ENCODE measurements around the gene MAP2K2. TPM values are rescaled to one million over a fixed set of nuclear protein-coding genes. Genes with fewer than 3 reads are reported as not detected.

MAP2K2 gene
- total RNA-seq, 4 donors from 2014 or later, result 101 to 207 (median 138) TPM

DNA sequence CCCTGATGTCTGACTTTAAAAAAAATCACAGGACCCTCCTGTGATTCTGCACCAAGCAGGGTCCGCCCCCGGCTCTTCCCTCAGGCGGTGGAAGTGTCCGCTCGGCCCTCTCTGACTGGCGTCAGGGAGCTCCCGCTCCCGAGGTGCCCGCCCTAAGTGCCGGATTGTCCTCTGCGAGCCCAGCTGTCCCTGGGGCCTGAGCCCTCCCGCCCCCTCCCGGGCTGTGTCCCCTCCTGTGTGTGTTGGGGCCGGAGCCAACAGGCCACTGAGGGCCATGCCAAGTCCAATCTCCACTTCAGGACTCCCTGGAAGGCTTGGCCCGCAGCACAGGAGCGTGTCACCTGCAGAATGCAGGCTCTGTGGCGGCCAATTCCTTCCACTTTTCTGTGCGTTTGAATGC is 25.4 kb downstream of the MAP2K2 start:
- in situ Hi-C loops (cut with MboI; ENCODE audit: low sequenced_read_pairs in 4 of 4) (no loop called here), intact Hi-C loops (cut with DNase I; ENCODE audit: low total_unique reads) (no loop called here)
- Histone ChIP-seq H3K27me3 (no peaks in the 10 kb centered on the region), H3K4me3 (no peak overlapping the region), H3K9me3 (no peaks in the 10 kb centered on the region), H3K36me3 (peaks cover 0 to 60% of the 10 kb centered on the region in 2 donors), H3K27ac (peak overlapping the region in 3 of 4 donors; percentile 17 to 57 (median 32)), H3K4me1 (peaks cover 4 to 15% of the 10 kb centered on the region in 2 donors)
- DNase-seq (peak in 1 of 2 donors; percentile 76), ATAC-seq (peak in 1 of 2 donors; percentile 75)
- TF ChIP-seq, protein P1, sequence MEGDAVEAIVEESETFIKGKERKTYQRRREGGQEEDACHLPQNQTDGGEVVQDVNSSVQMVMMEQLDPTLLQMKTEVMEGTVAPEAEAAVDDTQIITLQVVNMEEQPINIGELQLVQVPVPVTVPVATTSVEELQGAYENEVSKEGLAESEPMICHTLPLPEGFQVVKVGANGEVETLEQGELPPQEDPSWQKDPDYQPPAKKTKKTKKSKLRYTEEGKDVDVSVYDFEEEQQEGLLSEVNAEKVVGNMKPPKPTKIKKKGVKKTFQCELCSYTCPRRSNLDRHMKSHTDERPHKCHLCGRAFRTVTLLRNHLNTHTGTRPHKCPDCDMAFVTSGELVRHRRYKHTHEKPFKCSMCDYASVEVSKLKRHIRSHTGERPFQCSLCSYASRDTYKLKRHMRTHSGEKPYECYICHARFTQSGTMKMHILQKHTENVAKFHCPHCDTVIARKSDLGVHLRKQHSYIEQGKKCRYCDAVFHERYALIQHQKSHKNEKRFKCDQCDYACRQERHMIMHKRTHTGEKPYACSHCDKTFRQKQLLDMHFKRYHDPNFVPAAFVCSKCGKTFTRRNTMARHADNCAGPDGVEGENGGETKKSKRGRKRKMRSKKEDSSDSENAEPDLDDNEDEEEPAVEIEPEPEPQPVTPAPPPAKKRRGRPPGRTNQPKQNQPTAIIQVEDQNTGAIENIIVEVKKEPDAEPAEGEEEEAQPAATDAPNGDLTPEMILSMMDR (IDR thresholded peaks at IDR 0.05 in 4 of 5, conservative IDR thresholded peaks at IDR 0.05 in 1 of 5), result no peak
- no peak for TF ChIP-seq POLR2A (IDR thresholded peaks at IDR 0.05)

DNA sequence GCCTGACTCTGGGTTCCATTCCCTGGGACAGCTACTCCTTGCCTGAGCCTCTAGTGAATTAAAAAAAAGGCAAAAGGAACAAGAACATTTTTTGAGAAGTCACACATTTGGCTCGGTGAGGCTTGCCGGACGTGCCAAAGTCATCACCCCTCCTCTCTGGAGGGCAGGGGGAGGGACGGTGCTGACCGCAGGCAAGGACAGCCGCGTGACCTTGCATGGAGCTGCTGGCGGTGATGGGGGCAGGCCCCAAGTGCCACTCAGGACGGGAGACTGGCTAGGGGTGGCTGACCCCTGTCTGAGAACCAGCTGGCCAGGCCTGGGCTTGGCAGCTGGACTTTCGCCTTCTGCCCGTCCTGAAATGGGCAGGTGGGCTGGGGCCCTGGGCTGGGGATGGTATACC is 26.4 kb downstream of the MAP2K2 start:
- H3K4me1 ChIP-seq, result peaks cover 4 to 15% of the 10 kb centered on the region in 2 donors
- H3K27ac ChIP-seq, result peak overlapping the region; percentile 17 to 57 (median 34)
- no peaks in the 10 kb centered on the region for H3K27me3 ChIP-seq
- in situ Hi-C loops (cut with MboI; ENCODE audit: low sequenced_read_pairs in 4 of 4), result no loop called here
- peaks cover 0 to 64% of the 10 kb centered on the region in 2 donors for H3K36me3 ChIP-seq
- intact Hi-C loops (cut with DNase I; ENCODE audit: low total_unique reads), result no loop called here
- no peaks in the 10 kb centered on the region for H3K9me3 ChIP-seq
- no peak overlapping the region for H3K4me3 ChIP-seq
- DNase-seq (peak in 1 of 2 donors; percentile 44), ATAC-seq (peak in 1 of 2 donors; percentile 23)
- TF ChIP-seq POLR2A (IDR thresholded peaks at IDR 0.05), result no peak
- TF ChIP-seq, protein P1 (IDR thresholded peaks at IDR 0.05 in 4 of 5, conservative IDR thresholded peaks at IDR 0.05 in 1 of 5), result no peak

DNA sequence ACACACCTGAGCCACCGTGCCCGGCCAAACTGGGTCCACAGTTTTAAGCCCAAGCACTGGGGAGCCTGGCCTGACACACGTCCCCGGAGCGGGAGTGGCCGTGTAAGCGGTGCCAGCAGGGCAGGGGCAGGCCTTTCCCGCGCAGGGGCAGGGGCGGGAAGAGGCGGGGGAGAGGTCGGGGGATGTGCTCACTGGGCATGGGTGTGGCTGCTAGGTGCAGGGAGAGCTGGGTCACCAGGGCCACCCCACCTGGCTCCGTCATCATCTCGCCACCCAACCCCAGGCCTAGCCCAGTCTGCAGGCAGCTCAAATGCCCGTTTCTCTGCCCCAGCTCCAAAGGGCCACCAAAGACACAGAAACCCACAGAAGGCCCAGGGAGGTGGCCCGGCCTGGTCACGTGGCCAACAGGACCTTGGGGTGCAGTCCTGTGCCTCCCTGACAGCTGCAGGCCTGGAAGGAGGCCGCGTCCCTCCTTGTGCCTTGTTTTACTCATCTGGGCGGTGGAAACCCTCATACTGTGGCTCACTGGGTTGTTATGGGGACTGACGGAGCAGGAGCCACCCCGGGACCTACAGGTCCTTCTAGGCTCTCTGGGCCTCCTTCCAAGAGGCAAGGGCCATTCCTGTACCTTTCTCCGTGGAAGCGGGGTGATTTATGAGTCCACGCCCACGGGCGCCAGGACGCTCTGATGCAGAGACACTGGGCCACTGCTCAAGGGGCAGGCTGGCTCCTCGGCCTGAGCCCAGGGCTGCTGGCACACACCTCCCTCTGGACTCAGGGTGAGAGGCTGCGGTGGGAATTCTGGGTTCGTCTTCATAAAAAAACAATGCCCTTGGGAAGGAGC is 27.7 kb downstream of the MAP2K2 start:
- Histone ChIP-seq H3K4me1 (peaks cover 4 to 15% of the 10 kb centered on the region in 2 donors), H3K27me3 (no peaks in the 10 kb centered on the region), H3K9me3 (no peaks in the 10 kb centered on the region), H3K36me3 (peaks cover 0 to 53% of the 10 kb centered on the region in 2 donors), H3K4me3 (no peak overlapping the region), H3K27ac (no peak overlapping the region)
- TF ChIP-seq POLR2A (IDR thresholded peaks at IDR 0.05), result no peak
- TF ChIP-seq, protein P1 (IDR thresholded peaks at IDR 0.05 in 4 of 5, conservative IDR thresholded peaks at IDR 0.05 in 1 of 5), result no peak
- ATAC-seq (no peak), DNase-seq (no peak)
- intact Hi-C loops (cut with DNase I; ENCODE audit: low total_unique reads) (no loop called here), in situ Hi-C loops (cut with MboI; ENCODE audit: low sequenced_read_pairs in 4 of 4) (no loop called here)

DNA sequence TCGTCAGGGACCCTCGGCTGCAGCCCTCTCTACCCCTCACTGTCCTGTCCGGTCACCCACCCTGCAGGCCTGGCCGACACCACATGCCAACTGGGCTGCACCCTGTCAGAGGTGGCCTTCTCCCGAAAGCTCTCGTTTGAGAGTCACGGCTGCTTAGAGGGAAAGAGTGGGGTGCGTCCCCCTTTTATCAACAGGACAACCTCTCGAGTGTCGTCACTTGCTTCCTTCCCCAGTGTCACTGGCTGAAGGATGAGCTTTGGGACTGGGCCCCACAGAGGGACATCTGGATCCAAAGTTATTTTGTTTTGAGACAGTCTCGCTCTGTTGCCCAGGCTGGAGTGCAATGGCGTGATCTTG is 28.5 kb downstream of the MAP2K2 start:
- in situ Hi-C loops (cut with MboI; ENCODE audit: low sequenced_read_pairs in 4 of 4) (no loop called here), intact Hi-C loops (cut with DNase I; ENCODE audit: low total_unique reads) (no loop called here)
- no peak for DNase-seq
- Histone ChIP-seq H3K27me3 (no peaks in the 10 kb centered on the region), H3K9me3 (no peaks in the 10 kb centered on the region), H3K4me1 (peaks cover 4 to 15% of the 10 kb centered on the region in 2 donors), H3K4me3 (no peak overlapping the region), H3K36me3 (peaks cover 0 to 51% of the 10 kb centered on the region in 2 donors), H3K27ac (no peak overlapping the region)
- no peak for ATAC-seq
- no peak for TF ChIP-seq POLR2A (IDR thresholded peaks at IDR 0.05)
- TF ChIP-seq, protein P1 (IDR thresholded peaks at IDR 0.05 in 4 of 5, conservative IDR thresholded peaks at IDR 0.05 in 1 of 5), result no peak
